ENCODE results near the gene NIM1K. TPM values are rescaled to one million over a fixed set of nuclear protein-coding genes. Genes with fewer than 3 reads are reported as not detected.

Gene NIM1K
- total and polyA plus RNA-seq, 2 of the 13 experiments (the other 11 are each of a cell fraction or from before 2014, with no cell fraction given) = 0.04 TPM; not detected in 1

DNA sequence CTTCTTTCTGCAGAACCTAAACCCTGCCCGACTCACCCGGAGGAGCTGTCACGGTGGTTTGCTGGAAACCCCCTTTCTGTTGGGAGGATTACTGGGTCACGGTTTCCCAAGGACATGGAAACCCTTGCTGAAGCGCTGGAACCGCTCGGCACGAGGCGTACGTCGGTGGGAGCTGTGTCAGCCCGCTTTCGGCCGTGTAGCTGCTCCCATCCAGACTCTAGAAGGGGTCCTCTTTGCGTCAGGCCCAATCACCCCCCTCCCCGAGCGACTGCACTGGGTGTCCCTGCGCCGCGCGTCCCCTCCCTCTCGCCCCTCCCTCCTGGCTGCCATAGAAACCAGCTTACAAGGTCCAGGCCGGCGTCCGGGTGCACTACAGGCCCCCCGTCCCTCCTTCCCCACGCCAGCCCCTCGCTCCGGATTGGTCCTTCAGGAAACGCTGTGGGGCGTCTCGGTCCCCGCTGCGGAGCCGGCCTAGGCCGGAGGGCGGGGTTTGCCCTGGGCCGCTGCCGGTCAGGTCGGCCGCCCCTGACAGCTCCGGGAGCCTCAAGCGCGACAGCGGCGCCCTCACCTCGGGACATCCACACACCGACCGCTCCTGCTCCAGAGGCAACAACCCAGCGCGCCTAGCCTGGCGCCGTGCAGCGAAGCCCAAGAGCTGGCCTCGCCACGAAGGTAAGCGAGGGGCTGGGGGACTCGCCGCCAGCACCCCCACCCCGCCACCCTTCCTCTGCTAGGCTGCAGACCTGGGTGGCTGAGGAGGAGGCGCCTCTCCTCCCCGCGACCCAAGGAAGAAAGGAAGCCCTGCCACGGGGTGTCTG, at the start of gene NIM1K (continued):
- TF ChIP-seq MYC (CRISPR knock-in tag; IDR thresholded peaks at IDR 0.05; ENCODE audit: borderline replicate concordance) (peak; percentile 21; the same call in 1 of the 2 replicates), SPEN (CRISPR knock-in tag; IDR thresholded peaks at IDR 0.05; ENCODE audit: low read depth) (0 out of 2 replicates have a peak, but pooled peaks have one; percentile 44), ARID2 (CRISPR knock-in tag; IDR thresholded peaks at IDR 0.05; ENCODE audit: borderline replicate concordance) (no peak), MAFK (conservative IDR thresholded peaks at IDR 0.05 in 1 of 2, IDR thresholded peaks at IDR 0.05 in 1 of 2; ENCODE audit: low read length in 2 of 2) (no peak), ZNF510 (CRISPR knock-in tag; IDR thresholded peaks at IDR 0.05; ENCODE audit: low read depth) (no peak), ZNF784 (CRISPR knock-in tag; IDR thresholded peaks at IDR 0.05; ENCODE audit: borderline replicate concordance) (no peak; the same call in 1 of the 2 replicates), SAFB2 (CRISPR knock-in tag; IDR thresholded peaks at IDR 0.05; ENCODE audit: borderline replicate concordance, low read depth) (no peak), ZNF652 (CRISPR knock-in tag; IDR thresholded peaks at IDR 0.05; ENCODE audit: borderline replicate concordance, low read depth) (no peak), ZNF382 (CRISPR knock-in tag; IDR thresholded peaks at IDR 0.05; ENCODE audit: borderline replicate concordance) (no peak), ZNF572 (CRISPR knock-in tag; IDR thresholded peaks at IDR 0.05) (0 out of 2 replicates have a peak, but pooled peaks have one; percentile 21), ZMAT3 (CRISPR knock-in tag; conservative IDR thresholded peaks at IDR 0.05) (no peak), KLF15 (CRISPR knock-in tag; IDR thresholded peaks at IDR 0.05; ENCODE audit: borderline replicate concordance) (no peak)
- TF ChIP-seq, protein P1, sequence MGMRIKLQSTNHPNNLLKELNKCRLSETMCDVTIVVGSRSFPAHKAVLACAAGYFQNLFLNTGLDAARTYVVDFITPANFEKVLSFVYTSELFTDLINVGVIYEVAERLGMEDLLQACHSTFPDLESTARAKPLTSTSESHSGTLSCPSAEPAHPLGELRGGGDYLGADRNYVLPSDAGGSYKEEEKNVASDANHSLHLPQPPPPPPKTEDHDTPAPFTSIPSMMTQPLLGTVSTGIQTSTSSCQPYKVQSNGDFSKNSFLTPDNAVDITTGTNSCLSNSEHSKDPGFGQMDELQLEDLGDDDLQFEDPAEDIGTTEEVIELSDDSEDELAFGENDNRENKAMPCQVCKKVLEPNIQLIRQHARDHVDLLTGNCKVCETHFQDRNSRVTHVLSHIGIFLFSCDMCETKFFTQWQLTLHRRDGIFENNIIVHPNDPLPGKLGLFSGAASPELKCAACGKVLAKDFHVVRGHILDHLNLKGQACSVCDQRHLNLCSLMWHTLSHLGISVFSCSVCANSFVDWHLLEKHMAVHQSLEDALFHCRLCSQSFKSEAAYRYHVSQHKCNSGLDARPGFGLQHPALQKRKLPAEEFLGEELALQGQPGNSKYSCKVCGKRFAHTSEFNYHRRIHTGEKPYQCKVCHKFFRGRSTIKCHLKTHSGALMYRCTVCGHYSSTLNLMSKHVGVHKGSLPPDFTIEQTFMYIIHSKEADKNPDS (CRISPR knock-in tag; IDR thresholded peaks at IDR 0.05) = no peak
- TF ChIP-seq, protein P2, sequence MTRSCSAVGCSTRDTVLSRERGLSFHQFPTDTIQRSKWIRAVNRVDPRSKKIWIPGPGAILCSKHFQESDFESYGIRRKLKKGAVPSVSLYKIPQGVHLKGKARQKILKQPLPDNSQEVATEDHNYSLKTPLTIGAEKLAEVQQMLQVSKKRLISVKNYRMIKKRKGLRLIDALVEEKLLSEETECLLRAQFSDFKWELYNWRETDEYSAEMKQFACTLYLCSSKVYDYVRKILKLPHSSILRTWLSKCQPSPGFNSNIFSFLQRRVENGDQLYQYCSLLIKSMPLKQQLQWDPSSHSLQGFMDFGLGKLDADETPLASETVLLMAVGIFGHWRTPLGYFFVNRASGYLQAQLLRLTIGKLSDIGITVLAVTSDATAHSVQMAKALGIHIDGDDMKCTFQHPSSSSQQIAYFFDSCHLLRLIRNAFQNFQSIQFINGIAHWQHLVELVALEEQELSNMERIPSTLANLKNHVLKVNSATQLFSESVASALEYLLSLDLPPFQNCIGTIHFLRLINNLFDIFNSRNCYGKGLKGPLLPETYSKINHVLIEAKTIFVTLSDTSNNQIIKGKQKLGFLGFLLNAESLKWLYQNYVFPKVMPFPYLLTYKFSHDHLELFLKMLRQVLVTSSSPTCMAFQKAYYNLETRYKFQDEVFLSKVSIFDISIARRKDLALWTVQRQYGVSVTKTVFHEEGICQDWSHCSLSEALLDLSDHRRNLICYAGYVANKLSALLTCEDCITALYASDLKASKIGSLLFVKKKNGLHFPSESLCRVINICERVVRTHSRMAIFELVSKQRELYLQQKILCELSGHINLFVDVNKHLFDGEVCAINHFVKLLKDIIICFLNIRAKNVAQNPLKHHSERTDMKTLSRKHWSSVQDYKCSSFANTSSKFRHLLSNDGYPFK (CRISPR knock-in tag; IDR thresholded peaks at IDR 0.05; ENCODE audit: borderline replicate concordance) = no peak; the same call in 1 of the 2 replicates
- TF ChIP-seq, protein P3, sequence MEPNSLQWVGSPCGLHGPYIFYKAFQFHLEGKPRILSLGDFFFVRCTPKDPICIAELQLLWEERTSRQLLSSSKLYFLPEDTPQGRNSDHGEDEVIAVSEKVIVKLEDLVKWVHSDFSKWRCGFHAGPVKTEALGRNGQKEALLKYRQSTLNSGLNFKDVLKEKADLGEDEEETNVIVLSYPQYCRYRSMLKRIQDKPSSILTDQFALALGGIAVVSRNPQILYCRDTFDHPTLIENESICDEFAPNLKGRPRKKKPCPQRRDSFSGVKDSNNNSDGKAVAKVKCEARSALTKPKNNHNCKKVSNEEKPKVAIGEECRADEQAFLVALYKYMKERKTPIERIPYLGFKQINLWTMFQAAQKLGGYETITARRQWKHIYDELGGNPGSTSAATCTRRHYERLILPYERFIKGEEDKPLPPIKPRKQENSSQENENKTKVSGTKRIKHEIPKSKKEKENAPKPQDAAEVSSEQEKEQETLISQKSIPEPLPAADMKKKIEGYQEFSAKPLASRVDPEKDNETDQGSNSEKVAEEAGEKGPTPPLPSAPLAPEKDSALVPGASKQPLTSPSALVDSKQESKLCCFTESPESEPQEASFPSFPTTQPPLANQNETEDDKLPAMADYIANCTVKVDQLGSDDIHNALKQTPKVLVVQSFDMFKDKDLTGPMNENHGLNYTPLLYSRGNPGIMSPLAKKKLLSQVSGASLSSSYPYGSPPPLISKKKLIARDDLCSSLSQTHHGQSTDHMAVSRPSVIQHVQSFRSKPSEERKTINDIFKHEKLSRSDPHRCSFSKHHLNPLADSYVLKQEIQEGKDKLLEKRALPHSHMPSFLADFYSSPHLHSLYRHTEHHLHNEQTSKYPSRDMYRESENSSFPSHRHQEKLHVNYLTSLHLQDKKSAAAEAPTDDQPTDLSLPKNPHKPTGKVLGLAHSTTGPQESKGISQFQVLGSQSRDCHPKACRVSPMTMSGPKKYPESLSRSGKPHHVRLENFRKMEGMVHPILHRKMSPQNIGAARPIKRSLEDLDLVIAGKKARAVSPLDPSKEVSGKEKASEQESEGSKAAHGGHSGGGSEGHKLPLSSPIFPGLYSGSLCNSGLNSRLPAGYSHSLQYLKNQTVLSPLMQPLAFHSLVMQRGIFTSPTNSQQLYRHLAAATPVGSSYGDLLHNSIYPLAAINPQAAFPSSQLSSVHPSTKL (CRISPR knock-in tag; IDR thresholded peaks at IDR 0.05) = no peak
